K562 (cell line): ENCODE results near the gene TXNDC9. TPM values are rescaled to one million over a fixed set of nuclear protein-coding genes. Genes with fewer than 3 reads are reported as not detected.
A peak's percentile ranks its signal among the peaks of the same experiment; 100 is the strongest.

Source experiments
- EZH2 ChIP-seq: IDR thresholded peaks from 2 replicates; pipeline ENCODE4 v1.6.1; 2012; ENCODE audit warnings: low read depth, mild to moderate bottlenecking, inconsistent platforms, low read length, borderline replicate concordance
- SIN3B ChIP-seq: fragments of 450-650 bp; IDR thresholded peaks from 2 replicates; pipeline ENCODE4 v1.6.1; 2017; ENCODE audit warnings: low read depth, mild to moderate bottlenecking, moderate library complexity
- SRF ChIP-seq, 2 experiments: fragments of 250-450, 450-650 bp in 1 of 2; sonication (Bioruptor Pico) in 1 of 2; sonication (generic) in 1 of 2; formaldehyde crosslinking; IDR thresholded peaks; 2 replicates each; pipeline versions ENCODE4 v1.5.0 to v1.5.1; 2020 to 2022; ENCODE audit warnings: mild to moderate bottlenecking in 1 of 2, missing genetic modification reagents in 1 of 2
- THRAP3 ChIP-seq: fragments of 450-650 bp; IDR thresholded peaks from 2 replicates; pipeline ENCODE4 v1.6.1; 2016; ENCODE audit warnings: mild to moderate bottlenecking, inconsistent platforms, borderline replicate concordance
- U2AF1 ChIP-seq: fragments of 200-400 bp; formaldehyde crosslinking; optimal IDR thresholded peaks from 2 replicates; pipeline ENCODE3; 2017; ENCODE audit warnings: mild to moderate bottlenecking, low read depth, low read length, moderate library complexity
- ZNF121 ChIP-seq: sonication (generic); formaldehyde crosslinking; conservative IDR thresholded peaks from 2 replicates; pipeline ENCODE4 v1.8.0; 2022; ENCODE audit warnings: missing genetic modification reagents
- ZNF76 ChIP-seq: fragments of 250-450 bp; sonication (Bioruptor Pico); IDR thresholded peaks from 2 replicates; pipeline ENCODE4 v1.4.0; 2020; ENCODE audit warnings: mild to moderate bottlenecking, moderate library complexity, borderline replicate concordance
- polyA plus RNA-seq, 8 experiments: library from polyadenylated mRNA; depleted of rRNA in 4 of 8; stranded (reverse) in 5 of 8; unstranded in 3 of 8; fragments of >200 nt; fragmentation: Nextera tagmentation in 2 of 8; fragmentation: Illumina TruSeq in 1 of 8; extraction: Ambion mirVana in 2 of 8; extraction: Trizol in 1 of 8; gene quantifications; 2 replicates each; pipeline versions ENCODE4 v1.2.1 to v1.2.3, GENCODE V29; 2011 to 2014; ENCODE audit warnings: inconsistent platforms in 1 of 8, missing spikeins in 1 of 8
- total RNA-seq, 7 experiments: library from RNA; depleted of rRNA in 6 of 7; stranded (reverse); fragments of >200 nt in 6 of 7; fragmentation: Illumina TruSeq in 2 of 7; extraction: Trizol in 2 of 7; gene quantifications; 2 replicates each; pipeline versions ENCODE4 v1.2.1 to v1.2.3, GENCODE V29; 2011 to 2021; ENCODE audit warnings: low replicate concordance in 1 of 7
- TF ChIP-seq, protein P1 (sequence below), 2 experiments: fragments of 450-650 bp; IDR thresholded peaks; 2 replicates each; pipeline ENCODE4 v1.6.1; 2016; ENCODE audit warnings: mild to moderate bottlenecking in 2 of 2, borderline replicate concordance in 1 of 2, low read depth in 1 of 2, moderate library complexity in 1 of 2
- TF ChIP-seq, protein P2 (sequence below): sonication (generic); formaldehyde crosslinking; IDR thresholded peaks from 2 replicates; pipeline ENCODE4 v1.8.1; 2022; ENCODE audit warnings: missing genetic modification reagents
- TF ChIP-seq, protein P3 (sequence below): sonication (generic); formaldehyde crosslinking; IDR thresholded peaks from 2 replicates; pipeline ENCODE4 v1.8.0; 2022; ENCODE audit warnings: missing genetic modification reagents, mild to moderate bottlenecking, borderline replicate concordance

The TXNDC9 gene
- total and polyA plus RNA-seq, 9 of the 15 experiments (the other 6 are each of a cell fraction or from before 2014, with no cell fraction given), result 37.5 to 211 (median 65.5) TPM

DNA sequence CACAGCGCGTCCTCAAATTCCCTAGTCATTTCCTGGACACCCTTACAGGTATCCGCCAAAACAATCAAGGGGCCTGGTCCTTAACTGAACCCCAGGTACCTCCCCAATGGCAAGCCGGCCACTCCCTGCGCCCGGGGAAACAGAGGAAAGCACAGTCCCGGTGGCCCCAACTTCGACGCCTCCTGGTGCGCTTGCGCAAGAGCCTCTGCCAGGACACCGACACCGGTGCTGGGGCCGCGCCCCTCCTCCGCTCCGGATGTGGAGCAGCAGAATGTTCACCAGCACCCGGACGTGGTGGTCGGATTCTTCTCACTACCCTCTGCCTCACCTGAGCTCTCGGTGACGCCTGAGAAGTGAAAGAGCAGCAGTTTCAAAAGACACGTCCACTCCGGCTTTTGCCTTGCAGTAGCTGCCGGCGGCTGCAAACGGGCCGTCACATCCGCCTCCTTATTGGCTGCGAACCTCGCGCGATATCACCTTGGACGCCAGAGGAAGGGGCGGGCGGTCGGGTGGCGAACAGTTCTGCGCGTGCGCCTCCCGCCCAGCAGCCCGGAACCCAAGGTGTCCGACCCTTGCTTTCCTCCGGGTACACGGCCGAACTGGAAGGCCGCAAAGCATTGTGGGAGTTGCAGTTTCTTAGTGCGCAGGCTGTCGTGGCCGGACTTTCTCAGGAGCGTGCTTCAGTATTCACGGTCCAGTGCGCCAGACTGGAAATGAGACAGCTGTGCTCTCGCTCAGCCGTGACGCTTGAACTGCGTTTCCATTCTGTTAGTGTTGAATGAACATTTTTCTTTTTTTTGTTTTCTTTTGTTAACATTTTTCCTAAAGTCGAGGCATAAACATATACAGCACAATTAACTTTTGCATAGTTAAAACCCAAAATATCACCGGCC, at the start of gene TXNDC9 (continued):
- TF ChIP-seq, protein P1, sequence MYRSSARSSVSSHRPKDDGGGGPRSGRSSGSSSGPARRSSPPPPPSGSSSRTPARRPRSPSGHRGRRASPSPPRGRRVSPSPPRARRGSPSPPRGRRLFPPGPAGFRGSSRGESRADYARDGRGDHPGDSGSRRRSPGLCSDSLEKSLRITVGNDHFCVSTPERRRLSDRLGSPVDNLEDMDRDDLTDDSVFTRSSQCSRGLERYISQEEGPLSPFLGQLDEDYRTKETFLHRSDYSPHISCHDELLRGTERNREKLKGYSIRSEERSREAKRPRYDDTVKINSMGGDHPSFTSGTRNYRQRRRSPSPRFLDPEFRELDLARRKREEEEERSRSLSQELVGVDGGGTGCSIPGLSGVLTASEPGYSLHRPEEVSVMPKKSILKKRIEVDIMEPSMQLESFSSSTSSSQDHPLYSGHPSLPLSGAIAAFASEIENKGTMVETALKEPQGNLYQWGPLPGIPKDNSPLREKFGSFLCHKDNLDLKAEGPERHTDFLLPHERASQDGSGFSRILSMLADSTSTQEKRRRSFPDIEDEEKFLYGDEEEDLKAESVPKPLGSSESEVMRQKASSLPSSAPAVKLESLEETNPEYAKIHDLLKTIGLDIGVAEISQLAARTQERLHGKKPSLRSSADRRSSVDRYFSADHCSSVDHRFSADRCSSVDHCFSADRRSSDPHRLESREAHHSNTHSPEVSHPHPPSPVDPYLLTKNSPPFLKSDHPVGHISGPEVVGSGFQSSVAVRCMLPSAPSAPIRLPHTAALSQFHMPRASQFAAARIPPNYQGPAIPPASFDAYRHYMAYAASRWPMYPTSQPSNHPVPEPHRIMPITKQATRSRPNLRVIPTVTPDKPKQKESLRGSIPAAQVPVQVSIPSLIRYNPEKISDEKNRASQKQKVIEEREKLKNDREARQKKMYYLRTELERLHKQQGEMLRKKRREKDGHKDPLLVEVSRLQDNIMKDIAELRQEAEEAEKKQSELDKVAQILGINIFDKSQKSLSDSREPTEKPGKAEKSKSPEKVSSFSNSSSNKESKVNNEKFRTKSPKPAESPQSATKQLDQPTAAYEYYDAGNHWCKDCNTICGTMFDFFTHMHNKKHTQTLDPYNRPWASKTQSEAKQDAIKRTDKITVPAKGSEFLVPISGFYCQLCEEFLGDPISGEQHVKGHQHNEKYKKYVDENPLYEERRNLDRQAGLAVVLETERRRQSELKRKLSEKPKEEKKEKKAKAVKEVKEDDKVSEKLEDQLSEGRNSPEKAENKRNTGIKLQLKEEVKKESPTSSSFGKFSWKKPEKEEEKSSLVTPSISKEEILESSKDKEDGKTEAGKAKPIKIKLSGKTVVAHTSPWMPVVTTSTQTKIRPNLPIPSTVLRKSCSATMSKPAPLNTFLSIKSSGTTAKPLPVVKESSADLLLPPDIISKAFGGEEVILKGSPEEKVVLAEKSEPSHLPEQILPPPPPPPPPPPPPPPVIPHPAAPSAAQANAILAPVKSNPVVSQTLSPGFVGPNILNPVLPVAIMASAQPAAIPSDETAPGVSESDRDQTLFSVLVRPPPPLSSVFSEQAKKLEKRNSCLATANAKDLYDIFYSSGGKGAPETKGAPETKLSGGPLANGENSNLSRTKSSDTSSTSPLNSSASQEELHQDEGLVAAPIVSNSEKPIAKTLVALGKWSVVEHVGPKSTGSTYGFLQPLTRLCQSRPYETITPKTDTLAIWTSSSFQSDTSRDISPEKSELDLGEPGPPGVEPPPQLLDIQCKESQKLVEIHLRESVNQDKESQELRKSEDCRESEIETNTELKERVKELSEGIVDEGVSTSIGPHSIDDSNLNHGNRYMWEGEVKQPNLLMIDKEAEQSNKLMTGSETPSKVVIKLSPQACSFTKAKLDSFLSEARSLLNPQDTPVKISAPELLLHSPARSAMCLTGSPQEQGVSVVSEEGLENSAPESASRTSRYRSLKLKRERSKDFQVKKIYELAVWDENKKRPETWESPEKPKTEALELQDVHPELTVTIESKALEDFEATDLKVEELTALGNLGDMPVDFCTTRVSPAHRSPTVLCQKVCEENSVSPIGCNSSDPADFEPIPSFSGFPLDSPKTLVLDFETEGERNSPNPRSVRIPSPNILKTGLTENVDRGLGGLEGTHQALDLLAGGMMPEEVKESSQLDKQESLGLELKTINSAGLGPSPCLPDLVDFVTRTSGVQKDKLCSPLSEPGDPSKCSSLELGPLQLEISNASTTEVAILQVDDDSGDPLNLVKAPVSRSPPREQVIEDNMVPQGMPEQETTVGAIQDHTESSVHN (IDR thresholded peaks at IDR 0.05; ENCODE audit: borderline replicate concordance in 1 of 2, low read depth in 1 of 2), result no peak
- TF ChIP-seq SRF (CRISPR knock-in tag; IDR thresholded peaks at IDR 0.05) (no peak), THRAP3 (no peak), ZNF121 (CRISPR knock-in tag) (no peak), SIN3B (peak; percentile 80; the same call in 1 of the 2 replicates), EZH2 (no peak), ZNF76 (CRISPR knock-in tag) (no peak), U2AF1 (no peak)
- TF ChIP-seq, protein P2, sequence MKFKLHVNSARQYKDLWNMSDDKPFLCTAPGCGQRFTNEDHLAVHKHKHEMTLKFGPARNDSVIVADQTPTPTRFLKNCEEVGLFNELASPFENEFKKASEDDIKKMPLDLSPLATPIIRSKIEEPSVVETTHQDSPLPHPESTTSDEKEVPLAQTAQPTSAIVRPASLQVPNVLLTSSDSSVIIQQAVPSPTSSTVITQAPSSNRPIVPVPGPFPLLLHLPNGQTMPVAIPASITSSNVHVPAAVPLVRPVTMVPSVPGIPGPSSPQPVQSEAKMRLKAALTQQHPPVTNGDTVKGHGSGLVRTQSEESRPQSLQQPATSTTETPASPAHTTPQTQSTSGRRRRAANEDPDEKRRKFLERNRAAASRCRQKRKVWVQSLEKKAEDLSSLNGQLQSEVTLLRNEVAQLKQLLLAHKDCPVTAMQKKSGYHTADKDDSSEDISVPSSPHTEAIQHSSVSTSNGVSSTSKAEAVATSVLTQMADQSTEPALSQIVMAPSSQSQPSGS, result no peak
- TF ChIP-seq, protein P3, sequence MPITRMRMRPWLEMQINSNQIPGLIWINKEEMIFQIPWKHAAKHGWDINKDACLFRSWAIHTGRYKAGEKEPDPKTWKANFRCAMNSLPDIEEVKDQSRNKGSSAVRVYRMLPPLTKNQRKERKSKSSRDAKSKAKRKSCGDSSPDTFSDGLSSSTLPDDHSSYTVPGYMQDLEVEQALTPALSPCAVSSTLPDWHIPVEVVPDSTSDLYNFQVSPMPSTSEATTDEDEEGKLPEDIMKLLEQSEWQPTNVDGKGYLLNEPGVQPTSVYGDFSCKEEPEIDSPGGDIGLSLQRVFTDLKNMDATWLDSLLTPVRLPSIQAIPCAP (CRISPR knock-in tag), result no peak
